ENCODE results near the gene CCDC122.
"Not testable (repeated sequence)": the region's sequence is repeated elsewhere in the genome, so short reads cannot be mapped to it uniquely, and the experiment has no call there.

Gene CCDC122

DNA sequence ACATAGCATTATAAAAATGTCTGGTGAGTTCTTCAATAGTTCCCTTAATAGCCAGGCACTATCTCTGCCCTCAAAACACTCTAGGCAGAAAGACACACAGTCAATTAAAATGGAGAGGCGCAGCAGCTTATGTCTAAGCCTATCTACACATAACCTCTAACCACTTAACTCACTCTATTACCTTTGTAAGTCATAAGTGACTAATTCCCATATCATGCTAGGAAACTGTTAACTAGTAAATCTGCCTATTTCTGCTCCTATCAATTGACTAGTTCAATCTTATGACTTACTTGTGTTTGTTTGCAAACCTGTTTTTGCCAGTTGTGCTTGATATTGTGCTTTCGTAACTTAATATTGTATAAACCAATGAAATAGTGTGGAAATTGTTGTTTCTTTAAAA, 3.2 kb downstream of the CCDC122 start:
- DNase-seq = no peak

DNA sequence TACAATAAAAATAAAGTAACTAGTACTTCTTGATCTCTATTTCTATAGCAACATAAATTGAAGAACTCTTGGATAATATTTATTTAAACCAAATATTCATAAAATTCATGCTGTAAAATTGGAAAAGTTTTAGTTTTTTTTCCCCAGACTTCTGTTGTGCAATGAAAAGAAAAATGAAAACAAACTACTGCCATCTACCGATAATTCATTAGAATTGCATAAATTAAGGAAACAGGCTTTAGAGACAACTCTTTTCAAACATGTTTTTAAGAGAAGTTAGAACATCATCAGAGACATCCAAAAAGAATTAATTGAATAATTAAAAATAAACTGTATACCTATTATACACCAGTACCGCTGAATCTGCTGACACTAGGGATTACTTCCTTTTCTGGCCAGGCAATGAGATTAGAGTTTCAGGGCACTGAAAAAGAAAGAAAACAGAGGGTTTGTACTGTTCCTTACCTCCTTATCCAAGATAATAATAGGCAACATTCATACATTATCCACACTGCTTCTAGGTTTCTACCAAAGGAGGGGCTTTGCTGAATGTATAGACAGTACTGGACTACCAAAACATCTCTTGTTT, 4.9 kb downstream of the CCDC122 start:
- DNase-seq = peak; percentile 40

DNA sequence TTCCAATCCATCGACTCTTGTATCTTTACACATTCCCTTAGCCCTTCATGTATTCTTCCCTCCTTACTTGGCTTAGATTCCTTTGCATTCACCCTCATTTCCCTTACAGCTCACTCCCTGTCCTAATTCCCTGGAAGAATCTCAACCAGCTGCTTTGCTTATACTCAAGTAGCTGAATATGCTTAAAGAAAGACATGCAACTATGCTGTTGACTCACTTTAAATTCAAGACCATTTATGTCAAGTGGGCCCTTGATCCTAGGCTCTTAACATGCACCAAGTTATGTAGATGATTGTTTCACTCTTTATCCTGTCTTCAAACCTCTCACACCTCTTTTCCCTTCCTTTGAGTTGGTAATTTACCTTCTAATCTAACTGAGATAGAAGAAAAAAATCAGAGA, 7.4 kb downstream of the CCDC122 start:
- DNase-seq = no peak

DNA sequence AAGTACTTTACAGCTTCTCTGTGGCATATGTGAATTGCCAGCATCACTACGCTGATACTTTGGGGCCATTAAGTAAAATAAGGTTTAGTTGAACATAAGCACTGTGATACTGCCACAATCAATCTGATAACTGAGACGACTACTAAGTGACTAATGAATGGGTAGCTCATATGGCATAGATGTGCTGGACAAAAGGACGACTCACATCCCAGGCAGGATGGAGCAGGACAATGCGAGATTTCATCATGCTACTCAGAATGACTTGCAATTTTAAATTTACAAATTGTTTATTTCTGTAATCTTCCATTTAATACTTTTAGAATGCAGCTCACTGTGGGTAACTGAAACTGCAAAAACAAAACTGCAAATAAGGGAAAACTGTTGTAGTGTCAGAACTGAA, 13.6 kb downstream of the CCDC122 start:
- no peak for DNase-seq

DNA sequence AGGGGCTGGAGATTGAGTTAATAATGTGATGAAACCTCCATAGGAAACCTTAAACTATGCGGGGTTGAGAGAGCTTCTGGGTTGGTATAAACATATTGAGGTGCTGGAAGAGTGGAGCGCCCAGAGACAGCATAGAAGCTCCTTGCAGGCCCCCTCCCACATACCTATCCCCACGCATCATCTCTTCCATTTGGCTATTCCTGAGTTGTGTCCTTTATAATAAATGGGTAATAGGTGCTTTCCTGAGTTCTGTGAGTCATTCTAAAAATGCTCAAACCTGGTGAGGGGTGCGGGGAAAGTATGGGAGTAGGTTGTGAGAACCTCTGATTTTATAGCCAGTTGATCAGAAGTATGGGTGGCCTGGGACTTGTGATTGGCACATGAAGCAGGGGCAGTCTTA, 14.6 kb downstream of the CCDC122 start:
- DNase-seq = no peak

DNA sequence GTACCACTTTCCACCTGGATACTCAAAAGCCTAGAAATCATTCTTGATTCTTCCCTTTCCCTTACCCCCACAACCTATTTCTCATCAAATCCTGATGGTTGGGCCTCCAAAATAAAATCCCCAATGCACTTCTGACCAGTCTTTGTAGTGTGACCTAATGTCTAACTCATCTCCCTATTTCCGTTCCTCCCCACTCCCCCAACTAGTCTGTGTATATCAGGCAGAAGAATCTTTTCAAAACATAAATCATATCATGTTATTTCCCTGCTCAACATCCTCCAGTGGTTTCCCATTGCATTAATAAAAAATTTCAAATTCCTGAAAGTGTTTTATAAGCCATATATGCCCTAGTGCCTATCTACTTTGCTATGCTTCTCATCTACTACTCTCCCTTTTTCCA, 17.7 kb downstream of the CCDC122 start:
- no peak for DNase-seq

DNA sequence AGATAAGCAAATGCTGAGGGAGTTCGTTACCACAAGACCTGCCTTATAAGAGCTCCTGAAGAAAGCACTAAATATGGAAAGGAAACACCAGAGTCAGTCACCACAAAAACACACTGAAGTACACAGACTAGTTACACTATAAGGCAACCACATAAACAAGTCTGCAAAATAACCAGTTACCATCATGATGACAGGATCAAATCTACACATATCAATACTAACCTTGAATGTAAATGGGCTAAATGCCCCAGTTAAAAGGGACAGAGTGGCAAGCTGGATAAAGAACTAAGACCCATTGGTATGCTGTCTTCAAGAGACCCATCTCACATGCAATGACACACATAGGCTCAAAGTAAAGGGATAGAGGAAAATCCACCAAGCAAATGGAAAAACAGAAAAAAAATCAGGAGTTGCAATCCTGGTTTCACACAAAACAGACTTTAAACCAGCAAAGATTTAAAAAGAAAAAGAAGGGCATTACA, 26.6 kb downstream of the CCDC122 start:
- DNase-seq = no peak

DNA sequence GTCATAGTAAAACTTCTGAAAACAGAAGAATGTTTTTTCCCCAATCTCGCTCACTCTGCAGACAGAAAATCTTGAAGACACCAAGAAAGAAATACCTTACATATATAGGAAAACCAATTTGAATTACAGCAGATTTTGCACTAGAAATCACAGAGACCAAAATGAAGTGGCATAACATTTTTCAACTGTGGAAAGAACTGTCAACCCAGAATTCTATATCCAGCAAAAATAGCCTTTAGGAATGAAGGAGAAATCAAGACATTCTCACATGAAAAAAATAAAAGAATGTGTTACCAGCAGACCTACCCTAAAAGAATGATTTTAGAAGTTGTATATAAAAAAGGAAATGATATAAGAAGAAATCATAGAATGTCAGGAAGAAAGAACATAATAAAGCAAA, 28.7 kb downstream of the CCDC122 start:
- DNase-seq = no peak

DNA sequence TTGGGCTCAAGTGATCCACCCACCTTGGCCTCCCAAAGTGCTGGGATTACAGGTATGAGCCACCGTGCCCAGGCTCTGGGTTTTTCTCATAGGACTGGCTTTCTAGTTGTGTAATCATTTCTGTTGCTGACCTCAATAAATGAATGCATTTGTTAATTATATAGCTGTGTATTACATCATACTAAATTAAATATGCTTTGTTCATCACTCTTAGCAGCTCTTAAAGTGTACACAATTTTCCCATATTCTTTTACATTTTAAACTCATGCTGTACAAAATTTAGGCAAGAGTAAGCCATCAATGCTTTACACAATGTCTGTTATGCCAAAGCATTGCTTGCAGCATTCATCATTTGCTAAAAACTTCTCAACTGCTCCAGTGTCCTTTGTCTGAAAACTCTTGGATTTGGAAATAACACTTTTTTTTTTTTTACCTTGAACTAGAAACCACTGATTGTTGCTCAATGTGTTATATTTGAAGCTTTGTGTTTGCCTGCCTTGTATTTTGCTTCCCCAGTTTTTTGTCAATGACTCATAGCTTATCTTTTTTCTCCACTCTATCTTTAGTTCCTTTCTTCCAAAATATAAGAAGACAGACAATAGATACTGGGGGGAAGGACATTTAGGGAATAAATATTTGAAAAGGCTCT, 31.4 kb downstream of the CCDC122 start:
- DNase-seq = no peak

DNA sequence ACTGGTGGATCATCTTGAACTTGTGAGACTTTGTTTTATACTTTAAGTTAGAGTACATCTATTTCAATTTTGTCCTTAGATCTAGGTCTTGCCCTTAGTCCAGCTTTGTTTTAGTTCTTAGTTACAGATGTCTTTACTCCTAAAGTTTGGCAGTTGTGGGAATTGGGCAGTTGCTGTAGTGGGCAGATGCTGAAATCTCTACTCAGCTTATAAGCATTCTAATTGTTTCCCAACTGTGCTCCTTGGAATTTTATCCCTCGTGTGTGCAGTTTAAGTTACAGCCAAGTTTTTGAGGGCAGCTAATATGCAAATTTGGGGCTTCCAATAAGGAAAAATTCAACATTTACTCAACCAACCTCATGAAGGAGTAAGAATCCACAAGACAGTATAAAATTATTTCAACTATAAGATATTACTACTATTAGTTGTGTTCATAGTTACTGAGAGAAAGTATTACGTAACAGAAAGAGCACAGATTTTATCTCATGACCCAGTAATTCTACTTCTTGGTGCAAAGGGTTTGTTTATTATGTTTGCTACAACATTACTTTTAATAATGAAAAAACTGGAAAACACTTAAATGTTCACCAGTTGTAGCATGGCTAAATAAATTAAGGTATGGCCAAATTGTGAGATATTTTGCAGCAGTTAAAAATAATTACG, 32.9 kb downstream of the CCDC122 start:
- no peak for DNase-seq

DNA sequence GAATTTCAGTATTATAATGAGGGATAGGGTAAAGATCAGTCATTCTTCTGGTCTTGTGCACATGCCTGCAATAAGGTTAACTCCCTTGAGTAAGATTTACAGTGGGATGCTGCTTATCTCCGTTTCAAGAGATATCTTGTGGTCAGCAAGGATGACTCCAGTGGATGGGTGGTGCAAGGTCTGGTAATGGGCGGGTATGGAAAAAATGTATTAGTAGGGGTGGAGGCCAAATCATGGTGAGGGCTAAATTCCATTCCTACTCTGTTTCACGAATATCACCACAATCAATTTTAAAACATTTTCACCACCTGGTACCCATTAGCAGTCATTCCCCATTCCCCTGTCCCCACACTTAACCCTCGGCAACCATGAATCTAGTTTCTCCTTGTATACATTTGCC, 40.6 kb downstream of the CCDC122 start:
- no peak for DNase-seq

DNA sequence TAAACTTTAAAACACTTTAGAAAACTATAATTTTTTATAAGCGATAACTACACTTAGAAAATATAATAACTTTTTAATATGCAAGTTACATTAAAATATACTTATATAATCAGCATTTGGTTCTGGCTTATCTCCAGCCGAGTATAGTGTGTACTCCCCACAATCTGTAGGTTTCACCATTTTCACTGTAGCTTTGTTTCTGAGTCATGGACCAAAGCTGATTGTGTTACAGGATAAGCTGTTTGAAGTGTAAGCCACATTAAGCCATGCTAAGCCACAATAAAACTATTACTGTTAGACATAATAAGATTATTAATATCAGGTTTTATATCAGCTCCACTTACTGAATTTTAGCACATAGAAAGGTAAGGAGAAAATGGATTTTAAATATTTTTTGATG, 43.8 kb downstream of the CCDC122 start:
- DNase-seq = no peak

DNA sequence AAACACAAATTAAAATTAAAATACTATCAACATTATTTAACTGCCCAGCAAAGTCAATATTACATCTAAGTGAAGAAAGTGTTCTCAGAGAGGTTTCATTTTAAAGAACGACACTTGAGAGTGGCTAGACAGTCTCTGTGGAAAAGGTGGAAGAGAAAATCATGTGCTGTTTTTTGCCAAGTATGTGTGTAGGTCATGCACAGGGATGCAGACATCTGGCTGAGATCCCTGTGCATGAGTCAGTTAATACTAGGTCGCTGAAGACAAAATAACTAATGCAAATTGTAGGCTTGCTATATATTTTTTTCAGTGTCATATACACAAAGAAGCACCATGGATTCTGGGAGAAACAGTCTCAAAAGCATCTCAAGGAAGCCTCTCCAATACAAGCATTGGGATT, 48.5 kb downstream of the CCDC122 start:
- no peak for DNase-seq

DNA sequence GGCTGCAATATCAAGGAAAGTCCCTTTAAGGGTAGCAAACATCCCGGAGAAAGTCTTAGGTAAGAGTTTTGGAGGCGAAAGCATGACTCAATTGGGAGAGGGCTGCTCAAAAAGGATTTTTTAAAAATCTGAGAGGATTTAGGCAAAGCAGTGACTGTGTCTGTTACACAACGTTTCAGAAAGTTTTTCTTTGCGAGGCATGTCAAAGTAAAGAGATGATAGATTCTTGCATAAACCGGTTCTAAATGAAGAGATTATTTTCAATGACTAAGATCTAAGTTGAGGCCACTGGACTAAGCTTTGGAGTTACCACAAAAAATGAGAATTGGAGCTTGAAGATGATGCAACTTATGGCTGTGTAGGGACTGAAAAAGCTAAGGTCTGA, 49.1 kb downstream of the CCDC122 start:
- no peak for DNase-seq

DNA sequence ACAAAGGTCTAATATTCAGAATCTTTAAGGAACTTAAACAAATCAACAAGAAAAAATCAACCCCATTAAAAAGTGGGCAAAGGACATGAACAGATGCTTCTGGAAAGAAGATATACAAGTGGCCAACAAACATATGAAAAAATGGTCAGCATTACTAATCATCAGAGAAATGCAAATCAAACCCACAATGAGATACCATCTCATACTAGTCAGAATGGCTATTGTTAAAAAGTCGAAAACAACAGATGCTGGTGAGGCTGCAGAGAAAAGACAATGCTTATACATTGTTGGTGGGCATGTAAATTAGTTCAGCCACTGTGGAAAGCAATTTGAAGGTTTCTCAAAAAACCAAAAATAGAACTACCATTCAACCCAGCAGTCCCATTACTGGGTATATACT, 54.9 kb downstream of the CCDC122 start:
- DNase-seq = not testable (repeated sequence)

DNA sequence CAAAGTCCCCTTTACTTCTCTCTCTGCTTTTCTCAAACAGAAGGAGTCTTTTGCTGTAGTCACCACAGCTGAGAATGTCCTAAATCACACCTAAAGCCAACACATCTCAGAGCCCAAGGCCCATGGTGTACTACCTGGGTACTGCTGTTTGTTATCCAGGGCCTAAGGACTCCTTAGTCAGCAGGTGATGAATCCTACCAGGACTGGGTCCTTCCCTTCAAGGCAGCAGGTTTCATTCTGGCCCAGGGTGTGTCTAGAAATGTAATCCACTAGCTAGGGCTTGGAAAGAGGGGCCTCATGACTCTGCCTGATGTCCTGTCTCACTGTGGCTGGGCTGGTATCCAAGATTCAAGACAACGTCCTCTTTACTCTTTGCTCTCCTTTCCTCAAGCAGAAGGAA, 56.6 kb downstream of the CCDC122 start:
- no peak for DNase-seq

DNA sequence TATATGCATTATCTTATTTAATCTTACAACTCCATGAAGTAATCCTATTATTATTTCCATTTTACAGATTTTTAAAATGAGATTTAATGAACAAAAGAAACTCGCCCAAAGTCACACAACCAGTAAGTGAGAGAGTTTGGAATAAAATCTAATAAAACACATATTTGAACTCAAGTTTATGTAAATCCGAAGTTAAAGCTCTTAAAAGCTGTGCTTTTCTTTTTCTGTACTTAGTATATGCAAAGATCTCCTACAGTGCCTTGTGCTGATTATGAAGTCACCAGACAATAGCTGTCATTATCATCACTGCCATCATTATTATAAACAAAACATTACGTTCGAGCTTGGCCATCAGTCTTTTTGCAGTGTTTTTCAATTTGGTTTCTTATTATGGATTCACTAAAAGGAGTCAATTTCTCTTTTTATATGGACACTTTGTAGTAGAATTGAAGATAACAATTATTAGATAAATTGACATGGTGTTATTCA, 63.1 kb downstream of the CCDC122 start:
- DNase-seq = no peak

DNA sequence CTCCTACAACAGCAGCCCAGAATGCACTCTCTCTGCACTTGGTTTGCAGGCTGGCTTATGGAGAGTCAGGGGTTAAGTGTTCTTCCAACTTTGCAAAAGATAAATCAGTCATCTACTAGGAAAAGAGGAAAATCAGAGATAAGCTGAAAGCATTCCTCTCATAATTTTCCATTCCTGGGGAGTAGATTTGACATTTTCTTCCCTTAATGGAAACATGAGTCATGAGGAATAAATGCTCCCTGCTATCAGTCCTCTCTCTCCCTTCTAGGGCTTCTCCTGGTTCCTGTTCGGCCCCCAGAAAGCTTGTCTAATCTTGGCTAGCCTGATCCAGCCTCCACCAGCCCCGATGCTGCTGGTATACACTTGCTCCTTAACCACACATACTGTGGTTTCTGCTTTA, 64.3 kb downstream of the CCDC122 start:
- no peak for DNase-seq

DNA sequence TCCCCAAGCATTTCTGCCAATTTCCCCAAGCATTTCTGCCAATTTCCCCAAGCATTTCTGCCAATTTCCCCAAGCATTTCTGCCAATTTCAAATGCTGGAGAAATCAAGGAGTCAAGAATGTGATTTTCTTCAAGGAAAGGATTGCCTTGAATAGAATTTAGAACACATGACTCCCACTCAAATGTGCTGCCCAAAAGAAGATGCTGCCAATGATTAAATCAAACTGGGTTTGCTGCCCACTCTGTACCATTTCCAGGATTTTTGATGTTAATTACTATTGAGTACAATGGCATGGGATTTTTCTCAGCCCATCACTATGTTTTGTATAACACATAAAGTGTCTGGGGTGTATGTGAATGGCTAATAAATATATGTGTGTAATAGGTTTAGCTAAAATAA, 70.9 kb downstream of the CCDC122 start:
- no peak for DNase-seq

DNA sequence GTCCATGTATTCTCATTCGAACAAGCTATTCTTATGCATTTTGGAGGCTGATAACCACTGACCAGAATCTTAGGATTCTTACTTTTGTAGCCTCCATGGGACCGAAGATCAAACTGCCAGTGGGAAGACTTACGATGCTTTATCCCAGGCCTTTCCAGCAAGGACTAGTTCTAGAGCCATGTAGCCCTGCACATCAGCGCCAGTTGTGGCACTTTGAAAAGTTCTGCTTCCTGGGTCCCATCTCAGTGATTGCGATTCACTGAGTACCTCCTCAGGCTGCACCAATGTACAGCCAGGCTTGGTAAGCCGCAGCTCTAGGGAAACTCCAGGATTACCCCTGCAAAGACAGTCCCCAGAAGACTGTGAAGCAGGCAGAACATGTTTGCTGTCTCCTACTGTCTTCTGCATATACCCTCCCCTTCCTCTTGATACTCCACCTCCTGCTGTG, 73.8 kb downstream of the CCDC122 start:
- no peak for DNase-seq

DNA sequence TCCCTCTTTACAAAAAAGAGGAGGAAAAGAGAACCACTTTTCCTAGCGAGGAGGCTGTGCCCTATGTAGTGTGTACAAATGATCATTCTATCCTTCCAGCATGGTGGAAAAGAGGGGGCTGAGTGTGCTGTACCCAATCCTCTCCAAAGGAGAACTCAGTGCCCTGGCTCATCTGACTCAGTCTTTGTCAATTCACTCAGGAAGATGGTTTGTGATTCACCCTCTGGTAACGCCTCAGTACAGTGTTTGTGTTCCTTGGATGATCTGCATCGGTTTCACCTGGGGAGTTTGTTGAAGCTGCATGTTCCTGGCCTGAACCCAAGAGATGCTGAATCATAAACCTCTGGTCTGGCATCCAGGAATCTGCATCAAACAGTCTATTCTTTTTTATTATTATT, 74.5 kb downstream of the CCDC122 start:
- no peak for DNase-seq

DNA sequence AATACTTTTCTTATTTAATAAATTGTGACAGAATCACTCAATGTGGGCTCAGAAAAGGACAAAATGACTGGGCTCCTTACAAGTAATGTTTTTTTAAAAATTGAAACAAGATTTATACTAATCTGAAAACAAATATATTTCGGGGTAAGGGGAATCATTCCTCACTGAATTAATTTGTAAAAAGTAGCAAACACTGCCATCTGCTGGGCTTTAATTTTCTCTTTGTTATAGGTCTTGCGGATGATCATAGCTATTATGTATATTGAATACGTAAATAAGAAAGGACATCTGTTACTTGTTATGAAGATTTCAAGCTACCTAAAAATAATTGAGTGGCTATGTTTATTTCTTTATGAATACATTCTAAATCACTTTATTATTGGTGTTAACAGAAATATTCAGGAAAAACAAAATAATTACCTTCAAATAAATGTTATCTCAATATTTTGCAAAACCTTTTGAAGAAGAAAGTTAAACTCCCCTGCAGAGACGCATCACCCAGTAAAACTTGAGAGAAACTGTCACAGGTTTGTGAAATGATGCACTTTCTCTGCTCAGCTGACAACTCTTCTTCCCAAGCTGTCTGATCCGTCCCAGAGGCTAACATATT, 75.0 kb downstream of the CCDC122 start:
- DNase-seq = peak; percentile 64

DNA sequence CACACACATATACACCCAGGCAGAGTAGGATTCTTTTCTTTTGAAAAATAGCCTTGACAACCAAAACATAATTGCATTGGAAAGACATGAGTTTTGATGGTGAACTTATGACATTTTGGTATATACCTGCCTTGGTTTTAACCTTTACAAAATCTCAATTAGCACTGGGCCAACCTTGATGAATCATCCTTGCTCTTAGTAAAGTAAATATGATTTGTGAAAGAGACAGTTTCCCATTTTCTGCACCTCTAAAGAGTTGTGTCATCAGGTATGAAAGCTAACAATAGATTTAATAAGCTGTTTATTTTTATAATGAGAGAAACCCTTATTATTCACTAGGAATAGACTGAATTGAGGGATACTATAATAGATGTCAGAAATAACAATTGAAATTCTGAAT, 77.0 kb downstream of the CCDC122 start:
- DNase-seq = no peak

DNA sequence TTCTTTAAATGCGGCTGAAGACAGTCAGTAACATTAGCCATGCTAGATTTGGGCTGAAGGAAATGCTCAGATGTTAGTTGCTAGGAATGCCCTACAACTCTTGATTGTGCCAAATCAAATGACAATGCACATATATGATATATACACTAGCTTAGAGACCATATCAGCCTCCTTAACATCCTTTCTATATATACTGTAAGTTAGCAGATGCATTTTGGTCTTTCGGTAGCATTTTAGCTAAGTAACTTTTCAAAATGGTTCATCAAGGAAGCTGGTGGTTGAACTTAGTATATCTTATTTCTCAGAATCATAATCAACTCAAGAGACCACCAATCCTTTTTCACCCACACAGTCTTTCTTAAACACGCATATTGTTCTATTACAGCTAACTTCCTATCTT, 78.7 kb downstream of the CCDC122 start:
- no peak for DNase-seq
